Measurements from ENCODE around the gene ZCCHC13.

Gene ZCCHC13

DNA sequence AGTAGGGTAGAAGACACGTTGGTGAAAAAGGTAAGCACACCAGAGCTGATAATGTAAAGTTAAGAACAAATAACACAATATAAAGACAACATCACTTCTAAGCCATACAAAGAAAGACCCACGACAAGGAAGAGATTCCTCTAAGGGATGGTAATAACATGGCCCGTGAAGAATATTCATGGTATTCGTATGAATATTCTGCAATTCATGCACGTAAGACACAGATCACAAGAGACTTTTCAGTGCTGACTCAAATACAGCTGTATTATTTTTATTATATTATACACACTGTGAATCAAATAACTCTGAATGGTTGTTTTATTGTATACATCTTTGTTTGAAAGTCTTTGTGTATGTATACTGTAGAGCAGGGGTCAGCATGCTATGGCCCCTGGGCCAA is 29.5 kb upstream of the ZCCHC13 start:
- TF ChIP-seq, protein P1, sequence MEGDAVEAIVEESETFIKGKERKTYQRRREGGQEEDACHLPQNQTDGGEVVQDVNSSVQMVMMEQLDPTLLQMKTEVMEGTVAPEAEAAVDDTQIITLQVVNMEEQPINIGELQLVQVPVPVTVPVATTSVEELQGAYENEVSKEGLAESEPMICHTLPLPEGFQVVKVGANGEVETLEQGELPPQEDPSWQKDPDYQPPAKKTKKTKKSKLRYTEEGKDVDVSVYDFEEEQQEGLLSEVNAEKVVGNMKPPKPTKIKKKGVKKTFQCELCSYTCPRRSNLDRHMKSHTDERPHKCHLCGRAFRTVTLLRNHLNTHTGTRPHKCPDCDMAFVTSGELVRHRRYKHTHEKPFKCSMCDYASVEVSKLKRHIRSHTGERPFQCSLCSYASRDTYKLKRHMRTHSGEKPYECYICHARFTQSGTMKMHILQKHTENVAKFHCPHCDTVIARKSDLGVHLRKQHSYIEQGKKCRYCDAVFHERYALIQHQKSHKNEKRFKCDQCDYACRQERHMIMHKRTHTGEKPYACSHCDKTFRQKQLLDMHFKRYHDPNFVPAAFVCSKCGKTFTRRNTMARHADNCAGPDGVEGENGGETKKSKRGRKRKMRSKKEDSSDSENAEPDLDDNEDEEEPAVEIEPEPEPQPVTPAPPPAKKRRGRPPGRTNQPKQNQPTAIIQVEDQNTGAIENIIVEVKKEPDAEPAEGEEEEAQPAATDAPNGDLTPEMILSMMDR (IDR thresholded peaks at IDR 0.05; ENCODE audit: insufficient read depth, low read length, poor library complexity, severe bottlenecking): no peak
- Histone ChIP-seq H3K27me3 (replicated peaks; ENCODE audit: control insufficient read depth, insufficient read depth, low read length) (no peaks in the 10 kb centered on the region), H3K4me3 (replicated peaks; ENCODE audit: low read depth, low read length) (no peak overlapping the region), H3K36me3 (ENCODE audit: control insufficient read depth, insufficient read depth, low read length) (no peaks in the 10 kb centered on the region)
- no peak for DNase-seq (ENCODE audit: extremely low read depth, insufficient read length)

DNA sequence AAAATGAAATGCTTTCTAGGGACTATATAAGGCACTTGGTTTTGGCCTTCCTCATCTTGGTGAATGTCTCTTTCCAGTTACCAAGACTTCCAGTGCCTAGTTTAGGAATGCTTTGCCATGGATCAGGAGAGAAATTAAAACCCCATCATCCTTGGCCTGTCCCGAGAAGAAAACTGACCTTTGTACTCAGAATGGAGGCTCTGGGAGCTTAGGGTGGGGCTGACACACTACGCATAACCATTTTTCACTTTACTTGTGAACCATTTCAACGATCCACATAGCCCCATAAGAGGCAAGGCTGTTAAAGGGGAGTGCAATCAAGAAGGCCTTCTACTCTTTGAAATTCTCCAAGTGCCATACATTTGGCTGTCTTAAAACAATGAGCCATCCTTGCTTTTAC is 26.7 kb upstream of the ZCCHC13 start:
- DNase-seq (ENCODE audit: extremely low read depth, insufficient read length): no peak
- TF ChIP-seq, protein P1 (IDR thresholded peaks at IDR 0.05; ENCODE audit: insufficient read depth, low read length, poor library complexity, severe bottlenecking): no peak
- H3K27me3 ChIP-seq (replicated peaks; ENCODE audit: control insufficient read depth, insufficient read depth, low read length): no peaks in the 10 kb centered on the region
- H3K4me3 ChIP-seq (replicated peaks; ENCODE audit: low read depth, low read length): no peak overlapping the region
- no peaks in the 10 kb centered on the region for H3K36me3 ChIP-seq (ENCODE audit: control insufficient read depth, insufficient read depth, low read length)

DNA sequence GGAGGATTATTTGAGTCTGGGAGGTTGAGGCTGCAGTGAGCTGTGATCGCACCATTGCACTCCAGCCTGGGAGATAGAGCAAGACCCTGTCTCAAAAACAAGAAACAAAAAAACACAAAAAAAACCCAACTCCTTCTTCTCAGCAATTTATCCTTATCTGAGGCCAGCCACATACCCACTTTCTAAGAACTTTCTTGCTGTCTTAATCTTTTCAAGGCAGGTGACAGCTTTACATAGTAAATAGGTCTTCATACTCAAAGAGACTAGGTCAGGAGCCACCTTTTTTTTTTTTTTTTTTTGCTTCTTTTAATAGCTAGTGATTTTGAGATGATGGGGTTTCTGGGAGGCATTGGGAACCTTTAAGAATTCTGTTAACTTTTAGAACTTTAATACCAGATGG is 26.1 kb upstream of the ZCCHC13 start:
- Histone ChIP-seq H3K4me3 (replicated peaks; ENCODE audit: low read depth, low read length) (no peak overlapping the region), H3K36me3 (ENCODE audit: control insufficient read depth, insufficient read depth, low read length) (no peaks in the 10 kb centered on the region), H3K27me3 (replicated peaks; ENCODE audit: control insufficient read depth, insufficient read depth, low read length) (no peaks in the 10 kb centered on the region)
- no peak for DNase-seq (ENCODE audit: extremely low read depth, insufficient read length)
- TF ChIP-seq, protein P1 (IDR thresholded peaks at IDR 0.05; ENCODE audit: insufficient read depth, low read length, poor library complexity, severe bottlenecking): no peak

DNA sequence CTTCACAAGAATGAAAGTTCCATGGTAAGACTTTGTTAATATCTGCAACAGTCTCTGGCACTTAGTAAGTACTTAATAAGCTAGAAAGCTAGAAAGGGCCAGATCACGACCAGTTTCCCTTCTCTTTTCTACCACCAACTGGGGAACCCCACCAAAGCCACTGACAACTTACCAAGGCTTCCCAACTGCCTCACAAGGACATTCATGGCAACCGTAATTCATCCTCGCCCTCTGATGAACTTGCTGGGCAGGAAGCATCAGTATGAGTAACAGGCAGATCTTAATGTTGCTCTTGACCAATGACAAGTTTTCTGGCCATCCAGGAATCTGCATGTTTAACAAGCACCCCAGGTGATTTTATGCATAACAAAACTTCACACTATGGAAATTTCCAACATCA is 23.2 kb upstream of the ZCCHC13 start:
- TF ChIP-seq, protein P1 (IDR thresholded peaks at IDR 0.05; ENCODE audit: insufficient read depth, low read length, poor library complexity, severe bottlenecking): no peak
- no peaks in the 10 kb centered on the region for H3K36me3 ChIP-seq (ENCODE audit: control insufficient read depth, insufficient read depth, low read length)
- DNase-seq (ENCODE audit: extremely low read depth, insufficient read length): peak; percentile 24

DNA sequence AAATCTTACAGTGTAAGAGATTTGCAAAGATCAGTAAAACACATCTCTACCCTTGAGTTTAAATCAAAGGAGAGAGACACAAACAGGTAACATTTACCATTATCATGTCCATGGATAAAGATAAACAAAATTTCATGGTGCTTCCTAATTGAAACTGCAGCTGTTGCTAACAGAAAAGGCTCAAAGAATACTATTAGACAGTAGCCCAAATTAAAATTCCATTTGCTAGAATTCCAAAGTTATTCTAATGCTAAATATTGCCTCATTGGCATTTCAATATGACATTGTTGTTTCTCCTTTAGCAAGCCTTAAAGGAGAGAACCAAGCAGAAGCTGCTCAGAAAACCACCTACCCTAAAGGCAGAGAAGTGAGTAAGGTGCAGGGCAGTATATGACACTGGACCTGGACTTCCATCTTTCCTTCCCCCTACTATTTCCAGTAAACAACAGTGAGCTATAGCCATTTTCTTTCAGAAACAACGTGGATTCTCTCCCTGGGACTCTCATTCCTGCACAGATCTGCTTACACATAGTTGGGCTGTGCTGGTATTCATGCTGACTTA is 19.5 kb upstream of the ZCCHC13 start:
- H3K27me3 ChIP-seq (replicated peaks; ENCODE audit: control insufficient read depth, insufficient read depth, low read length): no peaks in the 10 kb centered on the region
- no peak for DNase-seq (ENCODE audit: extremely low read depth, insufficient read length)
- TF ChIP-seq, protein P1 (IDR thresholded peaks at IDR 0.05; ENCODE audit: insufficient read depth, low read length, poor library complexity, severe bottlenecking): no peak
- no peak overlapping the region for H3K4me3 ChIP-seq (replicated peaks; ENCODE audit: low read depth, low read length)
- H3K36me3 ChIP-seq (ENCODE audit: control insufficient read depth, insufficient read depth, low read length): no peaks in the 10 kb centered on the region

More for the DNA sequence above, 23.2 kb upstream of the ZCCHC13 start:
- no peaks in the 10 kb centered on the region for H3K27me3 ChIP-seq (replicated peaks; ENCODE audit: control insufficient read depth, insufficient read depth, low read length)
- H3K4me3 ChIP-seq (replicated peaks; ENCODE audit: low read depth, low read length): no peak overlapping the region
